LNCAP (cell line): Measurements from ENCODE around the gene ZNF160.

Source experiments
- CTCF ChIP-seq: fragments of 450-650 bp; IDR thresholded peaks from 2 replicates; pipeline ENCODE4 v1.5.1; 2017; ENCODE audit warnings: mild to moderate bottlenecking

Gene ZNF160

GRCh38 chr19:53045536-53045935 lies 57.7 kb downstream of the ZNF160 start:
- no peak for TF ChIP-seq CTCF

- no peak for TF ChIP-seq CTCF
Observed at GRCh38 chr19:53041366-53041765, 61.9 kb downstream of the ZNF160 start.

GRCh38 chr19:53037101-53038097 lies 65.8 kb downstream of the ZNF160 start:
- TF ChIP-seq CTCF = no peak

GRCh38 chr19:53034948-53035675 lies 68.1 kb downstream of the ZNF160 start:
- TF ChIP-seq CTCF = no peak

GRCh38 chr19:53034054-53034453 lies 69.2 kb downstream of the ZNF160 start:
- TF ChIP-seq CTCF = no peak

GRCh38 chr19:53019684-53020083 lies 83.5 kb downstream of the ZNF160 start:
- no peak for TF ChIP-seq CTCF
